Astrocyte of the spinal cord (primary cell): ENCODE data around the gene CNTNAP4.

Experiments used
- DNase-seq: peaks from one replicate; pipeline ENCODE4 v3.0.0; 2011; ENCODE audit warnings: low read depth, low spot score
- H3K4me3 ChIP-seq: 2 replicates; pipeline ENCODE4 v1.5.1; 2011; ENCODE audit warnings: low read depth, mild to moderate bottlenecking, low read length, moderate library complexity
- in situ Hi-C: cut with HindIII; loops from 2 replicates; pipeline ENCODE4 v1.10.0; 2017; ENCODE audit warnings: low sequenced_read_pairs
- TF ChIP-seq, protein P1 (sequence below): IDR thresholded peaks from 2 replicates; pipeline ENCODE4 v1.5.1; 2012; ENCODE audit warnings: low read depth, mild to moderate bottlenecking, low read length, inconsistent platforms

Gene CNTNAP4

DNA sequence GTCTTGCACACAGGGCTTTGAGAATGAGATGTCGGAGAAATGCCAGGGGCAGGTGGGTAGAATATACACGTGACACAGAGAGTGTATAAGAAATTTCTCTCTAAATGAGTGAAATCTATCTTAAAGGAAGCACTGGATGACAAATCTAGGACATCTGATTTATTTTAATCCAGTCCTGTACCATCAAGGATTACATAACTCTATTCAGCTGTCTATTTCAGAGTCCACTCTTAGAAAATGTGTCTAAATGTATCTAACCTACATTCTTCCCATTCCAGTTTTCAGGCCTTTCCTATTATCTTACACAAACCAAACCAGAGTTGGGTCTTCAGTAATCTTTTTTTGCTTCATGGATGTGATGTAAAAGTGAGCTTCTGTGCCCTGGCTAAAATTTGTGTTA, 181.9 kb downstream of the CNTNAP4 start:
- DNase-seq = no peak
- no peak overlapping the region for H3K4me3 ChIP-seq
- TF ChIP-seq, protein P1, sequence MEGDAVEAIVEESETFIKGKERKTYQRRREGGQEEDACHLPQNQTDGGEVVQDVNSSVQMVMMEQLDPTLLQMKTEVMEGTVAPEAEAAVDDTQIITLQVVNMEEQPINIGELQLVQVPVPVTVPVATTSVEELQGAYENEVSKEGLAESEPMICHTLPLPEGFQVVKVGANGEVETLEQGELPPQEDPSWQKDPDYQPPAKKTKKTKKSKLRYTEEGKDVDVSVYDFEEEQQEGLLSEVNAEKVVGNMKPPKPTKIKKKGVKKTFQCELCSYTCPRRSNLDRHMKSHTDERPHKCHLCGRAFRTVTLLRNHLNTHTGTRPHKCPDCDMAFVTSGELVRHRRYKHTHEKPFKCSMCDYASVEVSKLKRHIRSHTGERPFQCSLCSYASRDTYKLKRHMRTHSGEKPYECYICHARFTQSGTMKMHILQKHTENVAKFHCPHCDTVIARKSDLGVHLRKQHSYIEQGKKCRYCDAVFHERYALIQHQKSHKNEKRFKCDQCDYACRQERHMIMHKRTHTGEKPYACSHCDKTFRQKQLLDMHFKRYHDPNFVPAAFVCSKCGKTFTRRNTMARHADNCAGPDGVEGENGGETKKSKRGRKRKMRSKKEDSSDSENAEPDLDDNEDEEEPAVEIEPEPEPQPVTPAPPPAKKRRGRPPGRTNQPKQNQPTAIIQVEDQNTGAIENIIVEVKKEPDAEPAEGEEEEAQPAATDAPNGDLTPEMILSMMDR = no peak
- in situ Hi-C loops = no loop called here

DNA sequence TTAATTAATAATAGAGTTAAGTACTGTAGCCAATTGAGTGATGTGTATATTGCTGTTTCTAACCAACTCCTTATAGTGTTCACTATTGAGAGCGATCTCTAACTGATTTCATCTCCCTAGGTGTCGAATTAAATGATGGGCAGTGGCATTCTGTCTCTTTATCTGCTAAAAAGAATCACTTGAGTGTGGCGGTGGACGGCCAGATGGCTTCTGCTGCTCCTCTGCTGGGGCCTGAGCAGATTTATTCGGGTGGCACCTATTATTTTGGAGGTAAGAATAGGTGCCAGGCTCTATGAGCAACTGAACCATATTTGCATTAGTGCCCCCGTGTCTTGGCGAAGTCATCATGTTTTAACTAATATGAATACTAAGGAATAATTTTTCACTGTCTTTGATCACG, 184.6 kb downstream of the CNTNAP4 start:
- no peak for DNase-seq
- in situ Hi-C loops = no loop called here
- no peak overlapping the region for H3K4me3 ChIP-seq
- TF ChIP-seq, protein P1 = no peak

DNA sequence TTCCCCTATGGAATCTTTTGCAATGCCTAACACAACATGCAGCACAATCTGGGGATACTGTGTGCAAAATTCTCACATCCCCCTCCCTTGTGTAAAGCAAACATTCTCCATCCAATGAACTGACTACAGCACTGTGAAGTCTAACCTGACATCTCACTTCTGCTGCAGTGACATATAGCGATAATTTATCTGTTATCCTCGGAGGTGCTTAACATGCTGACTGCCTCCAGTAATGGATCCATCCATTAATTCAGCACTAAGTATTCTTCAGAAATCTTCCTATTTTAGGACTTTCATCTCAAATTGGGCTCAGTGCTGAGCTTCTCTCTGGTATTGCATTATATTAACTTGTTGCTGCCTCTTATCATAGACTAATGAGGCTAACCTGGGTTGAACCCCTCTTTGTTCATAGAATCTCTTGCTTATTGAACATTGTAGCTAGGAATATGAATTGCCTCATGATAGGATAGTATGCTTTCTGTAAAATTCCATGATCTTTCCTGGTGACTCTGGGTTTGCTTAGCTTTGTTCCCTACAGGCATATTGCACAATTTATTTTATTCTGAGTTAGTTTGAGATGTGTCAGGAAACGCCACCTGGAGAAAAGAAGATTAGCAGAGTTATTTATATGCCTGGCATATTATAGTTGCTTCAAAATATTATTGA, 187.9 kb downstream of the CNTNAP4 start:
- no peak for DNase-seq
- no peak overlapping the region for H3K4me3 ChIP-seq
- in situ Hi-C loops = no loop called here
- TF ChIP-seq, protein P1 = no peak

DNA sequence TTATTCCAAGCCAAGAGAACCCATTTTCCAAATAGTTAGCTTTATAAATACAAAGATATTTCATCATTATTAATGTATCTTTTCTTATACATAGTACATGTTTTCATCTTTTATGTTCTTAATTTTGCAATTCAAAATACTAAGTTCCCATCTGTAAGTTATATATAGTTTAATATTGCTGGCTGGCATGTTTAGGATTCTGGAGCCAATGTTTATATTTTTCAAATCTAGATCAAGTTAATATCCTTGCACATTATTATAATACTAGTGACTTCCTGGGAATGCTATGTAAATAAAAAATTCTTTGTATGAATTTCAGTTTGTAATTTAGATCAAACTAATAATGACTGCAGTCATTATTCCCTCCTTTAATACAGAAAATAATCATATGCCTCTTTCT, 189.7 kb downstream of the CNTNAP4 start:
- in situ Hi-C loops = no loop called here
- H3K4me3 ChIP-seq = no peak overlapping the region
- TF ChIP-seq, protein P1 = no peak
- no peak for DNase-seq

DNA sequence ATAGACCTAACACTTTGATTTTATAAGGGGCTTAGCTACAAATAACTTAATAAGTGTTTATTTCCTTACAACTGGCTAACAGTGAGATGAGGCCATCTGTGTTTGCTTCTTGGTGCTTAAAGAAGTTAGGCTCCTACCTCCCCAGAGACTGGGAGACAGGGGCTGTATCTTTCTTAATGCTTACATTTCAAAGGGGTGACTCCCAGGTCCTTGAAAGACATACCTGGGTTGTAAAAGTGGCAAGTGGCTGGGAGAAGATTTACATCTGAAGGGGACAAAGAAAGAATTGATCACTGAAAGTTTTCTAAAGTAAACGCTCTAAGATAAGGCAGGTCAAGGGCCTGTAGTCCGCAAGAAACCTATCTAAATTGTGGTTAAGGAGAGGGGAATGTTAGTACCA, 196.8 kb downstream of the CNTNAP4 start:
- DNase-seq = no peak
- TF ChIP-seq, protein P1 = no peak
- in situ Hi-C loops = no loop called here
- H3K4me3 ChIP-seq = no peak overlapping the region

DNA sequence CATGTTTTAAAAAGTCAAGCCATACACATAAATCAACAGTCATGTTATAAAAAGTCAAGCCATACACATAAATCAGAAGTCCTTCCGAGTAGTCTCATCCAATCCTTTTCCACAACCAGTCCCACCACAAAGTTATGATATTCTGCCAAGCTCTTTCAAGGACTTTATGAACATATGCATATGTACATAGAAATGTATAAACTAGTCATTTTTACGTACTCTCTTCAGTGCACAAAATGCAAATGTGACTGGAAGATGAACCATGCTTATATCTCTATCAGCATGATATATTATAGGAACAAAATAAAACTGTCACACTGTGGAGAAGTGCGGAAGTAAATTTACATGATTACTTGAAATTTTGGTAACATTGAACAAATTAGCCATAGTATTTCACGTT, 200.9 kb downstream of the CNTNAP4 start:
- H3K4me3 ChIP-seq = no peak overlapping the region
- TF ChIP-seq, protein P1 = no peak
- no peak for DNase-seq
- in situ Hi-C loops = no loop called here
